22Rv1 (cell line): Measurements from ENCODE around the gene CD1C.

Source experiments
- ZFX ChIP-seq: fragments of 450-650 bp; IDR thresholded peaks from 2 replicates; pipeline ENCODE4 v1.6.1; 2017; ENCODE audit warnings: antibody characterized with exemption, borderline replicate concordance
- TF ChIP-seq, protein P1 (sequence below): fragments of 450-650 bp; IDR thresholded peaks from 2 replicates; pipeline ENCODE4 v1.5.1; 2017; ENCODE audit warnings: mild to moderate bottlenecking

DNA sequence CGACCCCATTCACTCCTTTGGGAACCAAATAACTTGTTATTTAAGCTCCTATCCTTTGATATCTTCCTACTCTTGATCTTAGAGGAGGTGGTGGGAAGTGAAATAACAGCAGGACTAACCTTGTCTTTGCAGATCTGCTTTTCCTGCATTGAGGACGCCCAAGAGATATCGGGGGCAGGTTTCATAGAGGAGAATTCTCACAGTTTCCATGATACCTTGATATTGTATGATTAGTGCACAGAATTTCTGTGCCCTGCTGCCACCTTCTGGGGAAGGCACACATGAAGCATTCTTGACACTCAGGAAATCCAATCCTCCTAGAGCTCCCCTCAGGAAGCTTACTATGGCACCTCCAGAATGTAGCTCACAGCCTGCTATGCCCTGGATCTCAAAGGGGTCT is 40.0 kb downstream of the CD1C start:
- TF ChIP-seq, protein P1, sequence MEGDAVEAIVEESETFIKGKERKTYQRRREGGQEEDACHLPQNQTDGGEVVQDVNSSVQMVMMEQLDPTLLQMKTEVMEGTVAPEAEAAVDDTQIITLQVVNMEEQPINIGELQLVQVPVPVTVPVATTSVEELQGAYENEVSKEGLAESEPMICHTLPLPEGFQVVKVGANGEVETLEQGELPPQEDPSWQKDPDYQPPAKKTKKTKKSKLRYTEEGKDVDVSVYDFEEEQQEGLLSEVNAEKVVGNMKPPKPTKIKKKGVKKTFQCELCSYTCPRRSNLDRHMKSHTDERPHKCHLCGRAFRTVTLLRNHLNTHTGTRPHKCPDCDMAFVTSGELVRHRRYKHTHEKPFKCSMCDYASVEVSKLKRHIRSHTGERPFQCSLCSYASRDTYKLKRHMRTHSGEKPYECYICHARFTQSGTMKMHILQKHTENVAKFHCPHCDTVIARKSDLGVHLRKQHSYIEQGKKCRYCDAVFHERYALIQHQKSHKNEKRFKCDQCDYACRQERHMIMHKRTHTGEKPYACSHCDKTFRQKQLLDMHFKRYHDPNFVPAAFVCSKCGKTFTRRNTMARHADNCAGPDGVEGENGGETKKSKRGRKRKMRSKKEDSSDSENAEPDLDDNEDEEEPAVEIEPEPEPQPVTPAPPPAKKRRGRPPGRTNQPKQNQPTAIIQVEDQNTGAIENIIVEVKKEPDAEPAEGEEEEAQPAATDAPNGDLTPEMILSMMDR: peak; percentile 32
- no peak for TF ChIP-seq ZFX
